ENCODE results near the gene PDCD4.

- TF ChIP-seq CTCF (IDR thresholded peaks at IDR 0.05) = no peak
- TF ChIP-seq YY1 (IDR thresholded peaks at IDR 0.05; ENCODE audit: low read depth) = no peak
- no peak for TF ChIP-seq REST (IDR thresholded peaks at IDR 0.05; ENCODE audit: low read depth, low read length)
- no peak for TF ChIP-seq EP300 (IDR thresholded peaks at IDR 0.05; ENCODE audit: borderline replicate concordance in 1 of 2, low read depth in 1 of 2, low read length in 1 of 2)
- TF ChIP-seq FOXM1 (IDR thresholded peaks at IDR 0.05; ENCODE audit: low read depth) = no peak
- TF ChIP-seq MXI1 (IDR thresholded peaks at IDR 0.05; ENCODE audit: low read depth, low read length) = no peak
- TF ChIP-seq GABPA (IDR thresholded peaks at IDR 0.05; ENCODE audit: low read depth) = no peak
- TF ChIP-seq POLR2AphosphoS5 (IDR thresholded peaks at IDR 0.05; ENCODE audit: low read depth, low read length) = no peak
- no peak for TF ChIP-seq EZH2phosphoT487 (IDR thresholded peaks at IDR 0.05; ENCODE audit: borderline replicate concordance, low read depth)
- TF ChIP-seq PBX3 (IDR thresholded peaks at IDR 0.05) = no peak
- TF ChIP-seq NFIC (IDR thresholded peaks at IDR 0.05; ENCODE audit: borderline replicate concordance) = no peak
- TF ChIP-seq SMC3 (IDR thresholded peaks at IDR 0.05; ENCODE audit: low read depth, low read length) = no peak
- no peak for TF ChIP-seq GATA2 (CRISPR knock-in tag; IDR thresholded peaks at IDR 0.05)
- TF ChIP-seq CHD2 (IDR thresholded peaks at IDR 0.05; ENCODE audit: low read length, partially characterized antibody) = no peak
These were observed 43.9 kb upstream of the PDCD4 start for GRCh38 chr10:110827875-110828274.

All from SK-N-SH (cell line).